ENCODE results near the gene TEAD3.

Gene TEAD3

DNA sequence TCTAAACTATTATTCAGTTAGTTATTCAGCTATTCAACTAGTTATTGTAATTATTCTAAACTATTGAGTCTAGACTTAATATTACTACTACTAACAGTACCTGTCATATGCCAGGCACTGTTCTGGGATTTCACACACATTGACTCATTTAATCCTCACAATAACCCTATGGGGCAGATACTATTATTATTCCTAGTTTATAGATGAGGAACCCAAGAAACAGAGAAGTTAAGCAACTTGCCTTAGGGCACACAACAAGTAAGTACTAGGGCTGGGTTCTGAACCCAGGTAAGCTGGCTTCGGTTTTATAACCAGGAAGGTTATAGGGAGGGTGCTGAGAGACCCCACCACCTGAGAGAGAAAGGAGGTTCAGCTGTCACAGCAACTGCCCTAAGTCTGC lies 7.8 kb downstream of the TEAD3 start:
- Histone ChIP-seq H3K27ac (replicated peaks) (peak overlapping the region; percentile 86), H3K27me3 (ENCODE audit: insufficient read depth, poor library complexity, severe bottlenecking) (no peaks in the 10 kb centered on the region), H3K4me3 (replicated peaks; ENCODE audit: insufficient read depth, low read length) (no peak overlapping the region)
- TF ChIP-seq CTCF (IDR thresholded peaks at IDR 0.05; ENCODE audit: insufficient read depth, low read length): no peak
- TF ChIP-seq SPI1 (IDR thresholded peaks at IDR 0.05; ENCODE audit: borderline replicate concordance, low read depth): no peak
- no peak for TF ChIP-seq POLR2AphosphoS5 (IDR thresholded peaks at IDR 0.05; ENCODE audit: low read depth)
- TF ChIP-seq REST (IDR thresholded peaks at IDR 0.05; ENCODE audit: insufficient replicate concordance, low read depth): no peak
- no peak for TF ChIP-seq GABPA (IDR thresholded peaks at IDR 0.05; ENCODE audit: low read depth)
- DNase-seq (ENCODE audit: low read depth in 1 of 2, low spot score in 1 of 2): no peak

- DNase-seq (ENCODE audit: low read depth in 1 of 2, low spot score in 1 of 2): no peak
- Histone ChIP-seq H3K4me3 (replicated peaks; ENCODE audit: insufficient read depth, low read length) (no peak overlapping the region), H3K27me3 (ENCODE audit: insufficient read depth, poor library complexity, severe bottlenecking) (no peaks in the 10 kb centered on the region), H3K27ac (replicated peaks) (peak overlapping the region; percentile 86)
- TF ChIP-seq SPI1 (IDR thresholded peaks at IDR 0.05; ENCODE audit: borderline replicate concordance, low read depth): no peak
- no peak for TF ChIP-seq GABPA (IDR thresholded peaks at IDR 0.05; ENCODE audit: low read depth)
- no peak for TF ChIP-seq POLR2AphosphoS5 (IDR thresholded peaks at IDR 0.05; ENCODE audit: low read depth)
- no peak for TF ChIP-seq REST (IDR thresholded peaks at IDR 0.05; ENCODE audit: insufficient replicate concordance, low read depth)
- no peak for TF ChIP-seq CTCF (IDR thresholded peaks at IDR 0.05; ENCODE audit: insufficient read depth, low read length)
Measured at GRCh38 chr6:35488517-35488862, 8.4 kb downstream of the TEAD3 start.

DNA sequence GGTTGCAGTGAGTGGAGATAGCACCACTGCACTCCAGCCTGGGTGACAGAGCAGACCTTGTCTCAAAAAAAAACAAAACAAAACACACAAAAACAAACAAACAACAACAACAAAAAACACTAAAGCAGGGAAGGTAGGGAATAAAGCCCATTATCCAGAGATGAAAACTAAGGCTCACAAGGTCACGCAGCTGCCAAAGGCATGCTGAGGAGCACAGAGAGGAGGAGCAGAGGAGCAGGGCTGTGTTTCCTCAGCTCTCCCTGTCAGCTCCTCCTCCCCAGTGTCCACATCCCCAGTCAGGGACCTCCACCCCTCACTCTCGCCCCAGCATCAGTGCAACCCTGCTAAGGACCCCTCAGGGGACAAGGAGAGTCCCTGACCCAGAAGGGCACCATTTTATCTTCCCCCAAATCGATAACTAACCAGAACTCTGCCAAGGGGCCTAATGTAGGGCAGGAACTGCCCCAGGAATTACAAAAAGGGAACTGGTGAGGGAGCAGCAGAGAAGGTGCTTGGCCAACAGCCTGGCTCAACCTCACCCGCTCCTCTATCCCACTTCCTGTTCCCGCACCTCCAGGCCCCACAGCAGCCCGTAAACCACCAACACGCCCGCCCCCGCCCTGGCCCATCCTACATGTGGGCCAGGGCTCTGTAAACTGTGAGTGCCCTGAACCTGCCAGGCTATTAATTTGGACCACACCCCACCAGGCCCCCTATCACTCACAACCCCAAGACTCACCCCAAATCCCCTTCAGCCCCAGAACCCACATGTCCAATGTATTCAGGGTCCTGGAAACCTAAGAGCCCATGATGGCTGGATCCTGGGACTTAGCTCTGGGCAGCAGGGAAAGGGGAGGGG lies 9.0 kb downstream of the TEAD3 start:
- Histone ChIP-seq H3K4me3 (replicated peaks; ENCODE audit: insufficient read depth, low read length) (no peak overlapping the region), H3K27ac (replicated peaks) (peak overlapping the region; percentile 86), H3K27me3 (ENCODE audit: insufficient read depth, poor library complexity, severe bottlenecking) (no peaks in the 10 kb centered on the region)
- DNase-seq (ENCODE audit: low read depth in 1 of 2, low spot score in 1 of 2): peak; percentile 83 to 94
- TF ChIP-seq REST (IDR thresholded peaks at IDR 0.05; ENCODE audit: insufficient replicate concordance, low read depth): no peak
- peak; percentile 86 for TF ChIP-seq POLR2AphosphoS5 (IDR thresholded peaks at IDR 0.05; ENCODE audit: low read depth)
- peak; percentile 99 for TF ChIP-seq SPI1 (IDR thresholded peaks at IDR 0.05; ENCODE audit: borderline replicate concordance, low read depth)
- no peak for TF ChIP-seq CTCF (IDR thresholded peaks at IDR 0.05; ENCODE audit: insufficient read depth, low read length)
- TF ChIP-seq GABPA (IDR thresholded peaks at IDR 0.05; ENCODE audit: low read depth): no peak

All from HL-60 (cell line).